ENCODE data around the gene ZNF777. TPM values are rescaled to one million over a fixed set of nuclear protein-coding genes. Genes with fewer than 3 reads are reported as not detected.

ZNF777 gene
- total RNA-seq, 1 experiment from 2014 or later = 17.4 TPM

GRCh38 chr7:149442924-149443323 is 17.9 kb downstream of the ZNF777 start:
- DNase-seq (ENCODE audit: low read depth, low spot score) = no peak
- Histone ChIP-seq H3K4me1 (ENCODE audit: control insufficient read depth, insufficient read depth, low read length) (no peaks in the 10 kb centered on the region), H3K27ac (ENCODE audit: low read length) (no peak overlapping the region), H3K4me3 (ENCODE audit: low read depth in 2 of 2, low read length in 2 of 2) (no peak overlapping the region), H3K36me3 (ENCODE audit: control insufficient read depth, insufficient read depth, low read length) (no peaks in the 10 kb centered on the region), H3K27me3 (ENCODE audit: control insufficient read depth, insufficient read depth, low read length) (no peaks in the 10 kb centered on the region), H3K9me3 (ENCODE audit: control insufficient read depth, insufficient read depth, low read depth, low read length) (no peaks in the 10 kb centered on the region)
- intact Hi-C loops (cut with micrococcal nuclease; ENCODE audit: unreplicated experiment) = no loop called here
- no TSS peak for BruUV-seq (replicated peaks)
- TF ChIP-seq POLR2AphosphoS5 (IDR thresholded peaks at IDR 0.05; ENCODE audit: low read depth, low read length) (no peak), TCF7L2 (IDR thresholded peaks at IDR 0.05; ENCODE audit: low read depth, low read length) (no peak), REST (IDR thresholded peaks at IDR 0.05; ENCODE audit: insufficient read depth in 1 of 2, low read depth in 2 of 2, low read length in 1 of 2) (no peak), CTCF (IDR thresholded peaks at IDR 0.05) (no peak), SIN3A (IDR thresholded peaks at IDR 0.05; ENCODE audit: borderline replicate concordance, insufficient read depth, low read depth, low read length) (no peak)
- ChIA-PET POLR2A (no interaction called here), CTCF (no interaction called here)
- no peak for ATAC-seq
- in situ Hi-C loops (cut with HindIII; ENCODE audit: low pct_unique_long_range_greater_than_20kb, low sequenced_read_pairs) = no loop called here

- no peak for TF ChIP-seq SIN3A (IDR thresholded peaks at IDR 0.05; ENCODE audit: borderline replicate concordance, insufficient read depth, low read depth, low read length)
- TF ChIP-seq POLR2AphosphoS5 (IDR thresholded peaks at IDR 0.05; ENCODE audit: low read depth, low read length) = no peak
- TF ChIP-seq TCF7L2 (IDR thresholded peaks at IDR 0.05; ENCODE audit: low read depth, low read length) = no peak
- no peak for TF ChIP-seq REST (IDR thresholded peaks at IDR 0.05; ENCODE audit: insufficient read depth in 1 of 2, low read depth in 2 of 2, low read length in 1 of 2)
- no peak for TF ChIP-seq CTCF (IDR thresholded peaks at IDR 0.05)
- Histone ChIP-seq H3K4me3 (ENCODE audit: low read depth in 2 of 2, low read length in 2 of 2) (no peak overlapping the region), H3K27me3 (ENCODE audit: control insufficient read depth, insufficient read depth, low read length) (no peaks in the 10 kb centered on the region), H3K36me3 (ENCODE audit: control insufficient read depth, insufficient read depth, low read length) (peaks cover 3% of the 10 kb centered on the region), H3K27ac (ENCODE audit: low read length) (no peak overlapping the region), H3K9me3 (ENCODE audit: control insufficient read depth, insufficient read depth, low read depth, low read length) (no peaks in the 10 kb centered on the region), H3K4me1 (ENCODE audit: control insufficient read depth, insufficient read depth, low read length) (no peaks in the 10 kb centered on the region)
- in situ Hi-C loops (cut with HindIII; ENCODE audit: low pct_unique_long_range_greater_than_20kb, low sequenced_read_pairs) (no loop called here), intact Hi-C loops (cut with micrococcal nuclease; ENCODE audit: unreplicated experiment) (no loop called here)
- ChIA-PET POLR2A (no interaction called here), CTCF (interaction anchor here (0.6 kb wide), 2 partner anchors 17 to 20 kb away, joined by 4 to 6 read pairs; no protein-coding TSS in a partner anchor)
- no TSS peak for BruUV-seq (replicated peaks)
- no peak for ATAC-seq
- no peak for DNase-seq (ENCODE audit: low read depth, low spot score)
Measured at GRCh38 chr7:149440222-149440621, 20.6 kb downstream of the ZNF777 start.

Data from Panc1 (cell line).